HG03378 (cell line): ENCODE data around the gene PRRC2A.
A peak's percentile ranks its signal among the peaks of the same experiment; 100 is the strongest.

Experiments
- ATAC-seq: cut with Tn5 transposase; IDR thresholded peaks from one replicate; pipeline ENCODE4 v1.9.1; 2021; ENCODE audit warnings: mild to moderate bottlenecking, moderate library complexity; ENCODE audit not compliant: unreplicated experiment

PRRC2A gene

DNA sequence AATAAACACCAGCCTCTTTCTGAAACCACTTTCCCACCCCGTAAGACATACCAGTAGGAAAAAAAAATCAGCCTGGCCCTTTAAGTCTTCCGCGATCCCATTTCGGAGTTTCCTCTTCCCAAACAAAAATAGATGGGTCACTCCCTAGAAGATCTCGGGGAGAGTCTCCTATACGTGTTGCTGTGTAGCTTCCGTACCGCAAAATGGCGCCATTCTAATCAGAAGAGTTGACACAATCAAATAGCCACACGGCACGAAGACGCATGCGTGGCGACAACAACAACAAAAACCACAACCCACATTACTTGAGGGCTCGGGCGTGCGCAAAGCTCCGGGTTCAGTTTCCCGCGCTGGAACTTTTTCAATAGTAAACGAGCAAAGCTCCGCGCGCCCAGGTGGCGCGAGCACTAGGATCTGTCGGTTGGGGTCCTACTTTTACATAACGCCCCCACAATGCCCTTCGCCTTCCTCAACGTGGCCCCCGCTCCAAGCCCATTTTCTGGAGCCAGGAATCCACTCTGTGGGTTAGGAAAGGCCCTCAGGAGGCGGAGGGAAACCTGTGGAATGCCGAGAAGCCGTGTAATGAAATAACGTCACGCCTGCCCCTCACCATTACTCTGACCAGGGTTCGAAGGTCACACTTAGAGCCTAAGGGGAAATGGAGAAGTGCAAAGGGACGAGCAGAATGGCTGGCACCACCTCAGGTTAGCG lies 44.4 kb downstream of the PRRC2A start, which contains the start of gene GPANK1:
TSS of gene GPANK1 (minus strand) at position 208 of the 711 bp plus-strand sequence. CDS start 519 bp downstream, outside the sequence.
- ATAC-seq: peak; percentile 46

DNA sequence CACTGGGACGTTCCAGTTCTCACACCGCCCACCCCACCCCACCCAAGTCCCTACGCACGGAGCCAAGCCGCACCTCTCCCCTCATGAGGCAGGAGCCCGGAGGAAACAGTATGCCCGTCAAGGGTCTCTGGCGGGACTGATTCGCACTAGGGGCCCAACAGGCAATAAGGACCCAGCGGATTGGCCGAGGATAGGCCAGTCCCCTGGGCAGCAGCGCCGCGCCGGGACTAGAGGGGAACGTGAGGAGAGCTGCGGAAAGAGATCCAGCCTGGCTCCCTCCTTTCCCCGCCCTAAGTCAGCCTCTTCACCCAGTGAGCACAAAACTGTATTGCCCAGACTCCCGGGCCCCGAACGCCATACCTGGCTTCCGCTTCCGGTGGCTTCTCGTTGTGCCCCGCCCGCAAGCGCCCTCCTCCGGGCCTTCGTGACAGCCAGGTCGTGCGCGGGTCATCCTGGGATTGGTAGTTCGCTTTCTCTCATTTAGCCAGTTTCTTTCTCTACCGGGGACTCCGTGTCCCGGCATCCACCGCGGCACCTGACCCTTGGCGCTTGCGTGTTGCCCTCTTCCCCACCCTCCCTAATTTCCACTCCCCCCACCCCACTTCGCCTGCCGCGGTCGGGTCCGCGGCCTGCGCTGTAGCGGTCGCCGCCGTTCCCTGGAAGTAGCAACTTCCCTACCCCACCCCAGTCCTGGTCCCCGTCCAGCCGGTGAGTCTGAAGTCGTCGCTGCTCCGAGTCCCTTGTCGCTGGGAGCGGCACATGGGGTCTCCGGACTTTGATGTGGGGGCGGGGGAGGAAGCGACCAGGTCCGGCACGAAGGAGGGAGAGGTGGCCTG lies 45.2 kb downstream of the PRRC2A start, which contains the start of gene CSNK2B:
TSS of gene CSNK2B (plus strand) at position 580 of the 836 bp plus-strand sequence. CDS start 752 bp downstream, outside the sequence.
- ATAC-seq: peak; percentile 74

DNA sequence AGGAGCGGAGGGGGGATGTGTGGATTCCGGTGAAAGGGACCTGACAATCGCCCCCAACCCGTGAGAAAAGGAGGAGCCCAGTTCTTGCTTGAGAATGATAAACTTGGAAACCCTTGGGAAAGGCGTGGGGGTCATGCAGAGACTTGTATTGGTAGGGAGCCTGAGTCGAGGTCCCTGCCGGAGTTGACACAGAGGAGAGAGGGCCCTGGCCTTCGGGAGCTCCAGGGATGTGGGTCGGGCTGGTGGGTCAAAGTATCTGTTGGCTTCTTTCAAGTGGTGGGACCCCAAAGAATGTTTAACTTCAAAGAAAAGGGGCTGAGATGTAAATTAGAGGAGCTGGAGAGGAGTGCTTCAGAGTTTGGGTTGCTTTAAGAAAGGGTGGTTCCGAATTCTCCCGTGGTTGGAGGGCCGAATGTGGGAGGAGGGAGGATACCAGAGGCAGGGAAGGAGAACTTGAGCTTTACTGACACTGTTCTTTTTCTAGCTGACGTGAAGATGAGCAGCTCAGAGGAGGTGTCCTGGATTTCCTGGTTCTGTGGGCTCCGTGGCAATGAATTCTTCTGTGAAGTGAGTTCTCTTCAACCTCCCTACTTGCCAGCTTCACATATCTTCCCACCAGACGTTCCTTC lies 45.9 kb downstream of the PRRC2A start:
- ATAC-seq: no peak

DNA sequence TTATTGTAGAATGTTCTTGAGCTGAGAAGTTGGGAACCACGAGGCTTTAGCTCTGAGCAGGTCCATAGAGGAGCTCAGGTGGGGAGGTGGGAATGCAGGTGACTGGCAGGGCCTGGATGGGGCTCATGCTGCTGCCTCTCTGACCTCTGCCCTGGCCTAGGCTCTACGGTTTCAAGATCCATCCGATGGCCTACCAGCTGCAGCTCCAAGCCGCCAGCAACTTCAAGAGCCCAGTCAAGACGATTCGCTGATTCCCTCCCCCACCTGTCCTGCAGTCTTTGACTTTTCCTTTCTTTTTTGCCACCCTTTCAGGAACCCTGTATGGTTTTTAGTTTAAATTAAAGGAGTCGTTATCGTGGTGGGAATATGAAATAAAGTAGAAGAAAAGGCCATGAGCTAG lies 49.2 kb downstream of the PRRC2A start, which contains the start of gene LY6G5B:
TSS of gene LY6G5B (plus strand) at position 301 of the 400 bp plus-strand sequence. CDS start 975 bp downstream, outside the sequence.
- no peak for ATAC-seq

DNA sequence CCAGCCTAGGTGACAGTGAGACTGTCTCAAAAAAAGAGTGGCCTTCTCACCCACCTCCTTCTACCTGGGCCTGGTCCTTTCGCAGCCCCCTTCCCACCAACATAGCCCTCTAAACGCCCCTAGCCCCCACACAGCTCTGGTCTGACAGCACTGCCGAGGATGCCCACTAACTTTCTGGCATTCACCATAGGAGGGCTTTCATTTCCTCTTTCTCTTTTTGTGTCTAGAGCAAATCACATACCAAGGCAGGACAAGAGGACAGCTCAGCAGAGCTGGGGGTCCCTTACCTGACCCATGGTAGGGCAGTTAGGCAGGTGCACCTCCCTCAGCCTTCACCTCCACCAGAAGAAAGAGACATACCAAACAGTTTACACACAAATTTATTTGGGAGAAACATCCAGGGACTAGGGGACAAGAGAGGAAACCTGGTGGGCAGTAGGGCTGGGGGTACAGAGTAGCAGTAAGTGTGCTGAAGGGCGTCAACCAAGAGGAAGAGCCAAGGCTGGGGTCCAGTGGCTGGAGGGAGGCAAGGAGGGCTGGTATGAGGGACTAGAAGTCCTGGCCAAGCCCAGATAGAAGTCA lies 55.9 kb downstream of the PRRC2A start:
- ATAC-seq: no peak

DNA sequence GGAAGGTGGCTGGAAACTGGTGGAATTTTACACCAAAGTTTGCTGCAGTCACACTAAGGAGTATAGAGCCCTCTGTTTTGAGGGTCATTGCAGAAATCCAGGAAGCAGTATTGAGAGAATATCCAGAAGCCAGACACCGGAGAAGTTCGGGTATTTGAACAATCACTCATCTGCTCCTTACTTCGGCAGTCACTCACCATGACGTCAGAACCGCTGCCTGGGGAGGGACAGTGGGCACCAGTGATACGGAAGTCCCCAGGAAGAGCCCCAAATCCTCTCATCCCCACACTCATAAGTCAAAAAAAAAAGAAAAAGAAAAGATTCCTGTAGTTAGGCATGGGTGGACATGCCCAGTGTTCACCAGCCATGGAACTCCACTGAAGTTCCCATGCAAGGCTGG lies 56.4 kb downstream of the PRRC2A start:
- no peak for ATAC-seq

DNA sequence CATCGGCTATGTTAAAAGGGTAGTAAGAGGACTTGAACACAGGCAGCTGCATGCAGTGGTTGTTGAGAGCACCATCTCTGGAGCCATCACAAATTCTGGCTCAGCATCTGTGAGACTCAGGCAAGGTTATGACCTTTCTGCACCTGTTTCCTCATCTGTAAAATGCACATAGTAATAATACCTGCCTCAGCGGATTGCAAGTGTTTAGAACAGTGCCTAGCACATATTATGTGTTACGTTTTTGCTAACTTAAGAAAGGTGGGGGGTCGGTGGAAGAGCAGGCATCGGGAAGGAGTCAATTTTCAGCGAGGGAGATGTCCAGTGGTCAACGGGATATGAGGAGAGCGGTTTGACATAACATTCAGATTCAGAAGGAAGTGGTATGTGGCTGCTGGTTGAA lies 57.4 kb downstream of the PRRC2A start:
- ATAC-seq: no peak

DNA sequence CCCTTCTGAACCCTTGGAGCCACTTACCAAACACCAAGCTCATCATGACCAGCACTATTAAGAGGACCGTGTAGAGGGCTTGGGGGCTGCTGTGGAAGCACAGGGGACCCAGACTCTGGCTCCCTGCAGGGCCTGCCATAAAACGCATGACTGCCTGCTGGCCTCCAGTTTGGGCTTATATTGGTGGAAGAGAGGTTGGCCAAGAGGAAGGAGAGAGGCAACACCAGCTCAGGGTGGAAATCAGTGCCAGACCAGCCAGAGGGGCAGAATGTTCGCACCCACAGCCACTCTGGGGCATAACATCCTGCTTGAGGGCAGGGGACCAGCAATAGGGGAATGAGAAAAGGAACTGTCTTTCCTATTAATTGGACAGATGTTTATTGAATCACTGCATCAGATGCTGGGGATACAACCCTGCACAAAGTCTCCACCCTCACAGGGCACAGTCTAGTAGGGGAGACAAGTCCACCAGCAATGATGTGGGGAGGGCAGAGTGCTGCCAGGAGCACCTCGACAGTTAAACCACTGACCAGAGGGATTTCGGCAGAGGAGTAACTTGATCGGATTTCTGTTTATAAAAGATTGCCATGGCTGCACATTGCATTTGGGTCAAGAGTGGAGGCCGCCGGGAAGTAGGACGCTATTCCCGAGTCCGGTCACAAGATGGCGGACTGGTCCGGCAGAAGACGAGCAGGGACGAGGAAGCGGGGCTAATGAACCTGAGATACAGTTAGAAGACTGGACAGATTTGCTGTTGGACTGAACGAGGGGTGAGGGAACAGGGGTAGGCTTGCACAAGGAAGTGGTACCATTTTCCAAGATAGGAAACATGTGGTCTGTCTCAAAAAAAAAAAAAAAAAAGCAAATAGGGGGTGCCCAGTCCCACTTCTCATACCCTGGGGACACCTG lies 60.0 kb downstream of the PRRC2A start, which contains the start of gene LY6G5C:
TSS of gene LY6G5C (minus strand) at position 842 of the 909 bp plus-strand sequence. CDS start at position 148, 694 bp downstream.
- no peak for ATAC-seq

DNA sequence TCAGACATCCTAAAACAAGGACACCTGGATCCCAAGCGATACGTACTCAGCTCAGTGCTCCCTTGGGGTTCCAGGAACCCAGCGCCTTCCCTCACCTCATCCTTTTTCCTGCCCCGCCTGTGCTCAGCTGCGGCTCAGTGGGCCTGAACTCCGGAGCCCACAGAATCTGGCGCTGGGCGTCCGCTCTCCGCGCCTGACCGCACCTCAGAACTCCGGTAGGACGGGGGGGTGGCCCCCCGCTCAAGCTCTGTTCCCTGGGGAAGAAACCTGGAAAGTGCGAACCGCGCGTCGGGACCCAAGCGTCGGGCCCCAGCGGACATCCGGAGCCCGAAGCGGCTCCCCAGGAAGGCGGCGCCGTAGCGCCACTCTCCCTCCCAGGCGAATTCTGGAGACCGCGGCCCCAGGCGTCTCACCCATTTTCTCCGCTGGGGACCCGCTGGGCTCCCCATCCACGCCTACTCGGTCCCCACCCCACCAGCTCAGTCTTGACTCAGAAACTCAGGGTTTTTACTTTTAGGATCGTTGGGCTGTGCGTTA lies 60.7 kb downstream of the PRRC2A start:
- no peak for ATAC-seq

DNA sequence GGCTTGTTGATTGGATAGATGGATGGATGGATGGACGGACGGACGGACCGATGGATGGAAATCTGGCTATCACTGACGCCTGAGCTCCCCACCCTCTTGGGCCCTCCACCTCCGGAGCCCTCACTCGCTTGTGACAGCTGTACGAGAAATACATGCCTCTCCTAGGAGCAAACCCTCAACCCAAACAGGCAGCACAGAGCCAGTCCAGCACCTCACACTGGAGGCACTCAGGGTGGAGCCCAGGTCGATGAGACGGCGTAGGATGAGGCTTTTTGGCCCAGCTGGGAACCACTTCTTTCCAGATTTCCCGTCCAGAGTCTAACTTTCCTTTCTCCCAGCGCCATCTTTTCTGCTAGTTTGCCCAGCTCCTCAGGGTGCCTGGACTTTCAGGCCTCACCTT lies 63.1 kb downstream of the PRRC2A start:
- ATAC-seq: no peak

DNA sequence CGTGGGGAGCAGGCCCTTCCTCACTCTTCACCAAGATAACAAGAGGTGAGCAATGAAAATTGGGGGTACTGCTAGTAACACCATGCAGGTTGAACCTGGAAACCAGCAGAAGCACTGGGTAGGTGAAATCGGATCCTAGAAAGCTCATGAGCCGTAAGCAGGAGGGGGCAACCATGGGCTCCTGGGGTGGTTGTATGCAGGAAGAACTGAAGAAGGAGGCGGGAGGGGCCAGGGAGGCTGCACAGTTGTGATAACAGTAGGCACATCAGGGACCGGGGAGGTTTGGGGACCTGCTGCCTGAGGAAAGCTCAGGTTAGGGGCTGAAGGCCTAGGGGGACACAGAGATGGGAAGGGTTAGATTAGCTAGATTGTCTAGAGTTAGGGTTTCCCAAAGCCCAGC lies 66.0 kb downstream of the PRRC2A start:
- no peak for ATAC-seq

DNA sequence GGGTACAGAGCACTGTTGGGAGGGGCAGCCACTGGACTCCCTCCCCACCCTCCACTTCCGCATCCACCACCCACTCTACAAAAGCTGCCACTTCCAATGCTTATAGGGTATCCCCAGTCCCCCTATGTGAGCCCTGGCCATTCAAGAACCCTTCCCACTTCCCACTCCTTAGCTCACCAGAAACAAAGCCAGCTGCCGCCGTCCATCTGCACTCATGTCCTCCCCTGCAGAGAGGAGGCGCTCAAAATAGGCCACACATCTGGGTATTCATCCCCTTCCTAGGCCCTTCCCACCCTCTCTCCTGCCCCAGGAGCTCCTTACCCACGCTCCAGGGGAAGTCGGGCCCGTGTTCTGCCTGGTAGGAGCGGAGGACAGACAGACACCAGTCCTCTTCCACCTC lies 66.8 kb downstream of the PRRC2A start:
- ATAC-seq: no peak
